NCI-H1930 (cell line): ENCODE measurements around the gene CYSTM1.

Experiments
- DNase-seq, 2 experiments: peaks; one replicate each; lab custom pipeline; 2025; lab: John Stamatoyannopoulos, UW

The CYSTM1 gene

GRCh38 chr5:140174465-140175366, at the start of gene CYSTM1:
TSS of gene CYSTM1 (plus strand) at chr5:140175188. CDS start at chr5:140194466, 19,278 bp downstream.
- peak; percentile 87 to 93 for DNase-seq

- DNase-seq = no peak
These were observed 49.4 kb upstream of the CYSTM1 start, which contains the start of gene IGIP for GRCh38 chr5:140125637-140126036. TSS of gene IGIP (plus strand) at chr5:140125937. CDS start at chr5:140128477, 2,540 bp downstream.

GRCh38 chr5:140126315-140127012, 48.5 kb upstream of the CYSTM1 start:
- no peak for DNase-seq

GRCh38 chr5:140128376-140128775, 46.6 kb upstream of the CYSTM1 start:
- no peak for DNase-seq

- no peak for DNase-seq
These were observed 43.8 kb upstream of the CYSTM1 start for GRCh38 chr5:140130949-140131733.

- DNase-seq = no peak
These were observed 43.0 kb upstream of the CYSTM1 start for GRCh38 chr5:140131967-140132409.

- no peak for DNase-seq
These were observed 41.3 kb upstream of the CYSTM1 start for GRCh38 chr5:140133514-140134167.

- no peak for DNase-seq
These were observed 40.6 kb upstream of the CYSTM1 start for GRCh38 chr5:140134277-140134935.

GRCh38 chr5:140135127-140135526, 39.9 kb upstream of the CYSTM1 start:
- DNase-seq = no peak

GRCh38 chr5:140136624-140137023, 38.4 kb upstream of the CYSTM1 start:
- DNase-seq = no peak

- DNase-seq = no peak
These were observed 34.6 kb upstream of the CYSTM1 start for GRCh38 chr5:140140435-140140834.

GRCh38 chr5:140141241-140141640, 33.7 kb upstream of the CYSTM1 start:
- DNase-seq = no peak

GRCh38 chr5:140142246-140142645, 32.7 kb upstream of the CYSTM1 start:
- DNase-seq = no peak

GRCh38 chr5:140142856-140143255, 32.1 kb upstream of the CYSTM1 start:
- DNase-seq = no peak

- no peak for DNase-seq
These were observed 31.3 kb upstream of the CYSTM1 start for GRCh38 chr5:140143521-140144258.

GRCh38 chr5:140145256-140145655, 29.7 kb upstream of the CYSTM1 start:
- no peak for DNase-seq

- peak in 1 of 2 experiments; percentile 10 for DNase-seq
These were observed 29.0 kb upstream of the CYSTM1 start for GRCh38 chr5:140145818-140146522.

GRCh38 chr5:140146523-140146842, 28.5 kb upstream of the CYSTM1 start:
- no peak for DNase-seq

- no peak for DNase-seq
These were observed 27.5 kb upstream of the CYSTM1 start for GRCh38 chr5:140147460-140147859.

GRCh38 chr5:140148508-140148907, 26.5 kb upstream of the CYSTM1 start:
- no peak for DNase-seq
